ENCODE results near the gene MED8. TPM values are rescaled to one million over a fixed set of nuclear protein-coding genes. Genes with fewer than 3 reads are reported as not detected.

Gene MED8
- total RNA-seq (56.2 and 69.2 TPM in 2 replicates), polyA plus RNA-seq (45.8 and 49.7 TPM in 2 replicates), polyA minus RNA-seq (ENCODE audit: low replicate concordance) (28.4 and 30.6 TPM in 2 replicates)
- polyA plus RNA-seq (2012): 59.5 and 65.3 TPM in 2 replicates

- H2AFZ ChIP-seq (ENCODE audit: low read length): peak within 1 kb of the TSS; percentile 86
- H3K9me3 ChIP-seq (ENCODE audit: control insufficient read depth, insufficient read depth, low read depth, low read length): no peaks in the 10 kb centered on the region
- peak within 1 kb of the TSS; percentile 71 for H3K9ac ChIP-seq (ENCODE audit: insufficient read depth, low read length)
- peak within 1 kb of the TSS; percentile 93 for H3K4me2 ChIP-seq (ENCODE audit: extremely low read depth, insufficient read depth, low read length)
- H3K27ac ChIP-seq (ENCODE audit: insufficient read depth, low read length): peak within 1 kb of the TSS; percentile 85
- no peaks in the 10 kb centered on the region for H4K20me1 ChIP-seq (ENCODE audit: control insufficient read depth, extremely low read depth, insufficient read depth, low read length)
- H3K4me3 ChIP-seq (replicated peaks in 1 of 4; ENCODE audit: control extremely low read depth in 1 of 4, insufficient read depth in 1 of 4, low read depth in 3 of 4, low read length in 4 of 4): peak within 1 kb of the TSS; percentile 56 to 96 (median 84)
- no peak for TF ChIP-seq EZH2 (IDR thresholded peaks at IDR 0.05; ENCODE audit: low read length, missing control alignments)
- no peak for TF ChIP-seq CTCF (conservative IDR thresholded peaks at IDR 0.05 in 1 of 2, IDR thresholded peaks at IDR 0.05 in 1 of 2; ENCODE audit: low read depth in 1 of 2, low read length in 2 of 2)
- peaks cover 12% of the 10 kb centered on the region for H3K36me3 ChIP-seq (ENCODE audit: control insufficient read depth, insufficient read depth, low read length)
- peaks cover 6% of the 10 kb centered on the region for H3K4me1 ChIP-seq (ENCODE audit: control insufficient read depth, extremely low read depth, insufficient read depth, low read length)
- peaks cover 45% of the 10 kb centered on the region for H3K79me2 ChIP-seq (ENCODE audit: control insufficient read depth, insufficient read depth, low read length)
- peak; percentile 89 to 95 for DNase-seq (ENCODE audit: low read depth in 2 of 2)
- H3K27me3 ChIP-seq (ENCODE audit: control insufficient read depth, insufficient read depth, low read length): no peaks in the 10 kb centered on the region
Measured at GRCh38 chr1:43389326-43390313, at the start of gene MED8, which contains the start of gene SZT2. TSS of gene MED8 (minus strand) at chr1:43389800. CDS start at chr1:43389764, 36 bp downstream. TSS of gene SZT2 (plus strand) at chr1:43389899. CDS start at chr1:43389969, 70 bp downstream.

- H3K79me2 ChIP-seq (ENCODE audit: control insufficient read depth, insufficient read depth, low read length): no peaks in the 10 kb centered on the region
- H4K20me1 ChIP-seq (ENCODE audit: control insufficient read depth, extremely low read depth, insufficient read depth, low read length): no peaks in the 10 kb centered on the region
- peaks cover 11% of the 10 kb centered on the region for H3K4me1 ChIP-seq (ENCODE audit: control insufficient read depth, extremely low read depth, insufficient read depth, low read length)
- H3K4me2 ChIP-seq (ENCODE audit: extremely low read depth, insufficient read depth, low read length): no peak overlapping the region
- no peak overlapping the region for H3K4me3 ChIP-seq (replicated peaks in 1 of 4; ENCODE audit: control extremely low read depth in 1 of 4, insufficient read depth in 1 of 4, low read depth in 3 of 4, low read length in 4 of 4)
- TF ChIP-seq EZH2 (IDR thresholded peaks at IDR 0.05; ENCODE audit: low read length, missing control alignments): no peak
- TF ChIP-seq CTCF (conservative IDR thresholded peaks at IDR 0.05 in 1 of 2, IDR thresholded peaks at IDR 0.05 in 1 of 2; ENCODE audit: low read depth in 1 of 2, low read length in 2 of 2): no peak
- H3K36me3 ChIP-seq (ENCODE audit: control insufficient read depth, insufficient read depth, low read length): peaks cover 33% of the 10 kb centered on the region
- H3K9ac ChIP-seq (ENCODE audit: insufficient read depth, low read length): no peak overlapping the region
- H3K9me3 ChIP-seq (ENCODE audit: control insufficient read depth, insufficient read depth, low read depth, low read length): no peaks in the 10 kb centered on the region
- no peak for DNase-seq (ENCODE audit: low read depth in 2 of 2)
- H3K27ac ChIP-seq (ENCODE audit: insufficient read depth, low read length): no peak overlapping the region
- H2AFZ ChIP-seq (ENCODE audit: low read length): no peak overlapping the region
- H3K27me3 ChIP-seq (ENCODE audit: control insufficient read depth, insufficient read depth, low read length): no peaks in the 10 kb centered on the region
Measured at GRCh38 chr1:43438953-43439581, 49.5 kb upstream of the MED8 start.

- Histone ChIP-seq H2AFZ (ENCODE audit: low read length) (no peak overlapping the region), H3K79me2 (ENCODE audit: control insufficient read depth, insufficient read depth, low read length) (no peaks in the 10 kb centered on the region), H3K4me2 (ENCODE audit: extremely low read depth, insufficient read depth, low read length) (no peak overlapping the region), H3K9me3 (ENCODE audit: control insufficient read depth, insufficient read depth, low read depth, low read length) (no peaks in the 10 kb centered on the region), H3K36me3 (ENCODE audit: control insufficient read depth, insufficient read depth, low read length) (peaks cover 32% of the 10 kb centered on the region), H3K4me3 (replicated peaks in 1 of 4; ENCODE audit: control extremely low read depth in 1 of 4, insufficient read depth in 1 of 4, low read depth in 3 of 4, low read length in 4 of 4) (no peak overlapping the region), H3K4me1 (ENCODE audit: control insufficient read depth, extremely low read depth, insufficient read depth, low read length) (peaks cover 11% of the 10 kb centered on the region), H3K27ac (ENCODE audit: insufficient read depth, low read length) (no peak overlapping the region), H3K9ac (ENCODE audit: insufficient read depth, low read length) (no peak overlapping the region), H4K20me1 (ENCODE audit: control insufficient read depth, extremely low read depth, insufficient read depth, low read length) (no peaks in the 10 kb centered on the region), H3K27me3 (ENCODE audit: control insufficient read depth, insufficient read depth, low read length) (no peaks in the 10 kb centered on the region)
- no peak for TF ChIP-seq CTCF (conservative IDR thresholded peaks at IDR 0.05 in 1 of 2, IDR thresholded peaks at IDR 0.05 in 1 of 2; ENCODE audit: low read depth in 1 of 2, low read length in 2 of 2)
- no peak for TF ChIP-seq EZH2 (IDR thresholded peaks at IDR 0.05; ENCODE audit: low read length, missing control alignments)
- DNase-seq (ENCODE audit: low read depth in 2 of 2): no peak
Measured at GRCh38 chr1:43438576-43438952, 49.0 kb upstream of the MED8 start.
